GM12878 (cell line): ENCODE results near the gene RNF130. TPM values are rescaled to one million over a fixed set of nuclear protein-coding genes. Genes with fewer than 3 reads are reported as not detected.

Source experiments
- ATAC-seq: fragments of 200-7000 bp; cut with Tn5 transposase; 3 replicates; pipeline ENCODE4 v1.9.1; 2020; ENCODE audit warnings: mild to moderate bottlenecking, moderate library complexity
- BruUV-seq: library from RNA; stranded (reverse); fragments of 400-500 nt; replicated peaks from 2 replicates; lab custom pipeline; 2021; lab: Mats Ljungman, UMichigan
- CTCF ChIA-PET: fragments of 300-600 bp; sonication (Branson Sonifier 250); formaldehyde crosslinking; extraction: SDS; loops from one replicate; lab custom pipeline; 2021; ENCODE audit warnings: inconsistent platforms; lab: Yijun Ruan, JAX
- POLR2A ChIA-PET: fragments of 350-600 bp; formaldehyde crosslinking; extraction: SDS; loops from one replicate; lab custom pipeline; 2021; ENCODE audit warnings: inconsistent platforms; lab: Charles Lee
- RAD21 ChIA-PET: fragments of 300-600 bp; sonication (Branson Sonifier 250); formaldehyde crosslinking; loops from one replicate; lab custom pipeline; 2023; ENCODE audit warnings: antibody characterized with exemption; ENCODE audit not compliant: unreplicated experiment; lab: Charles Lee
- SMC1A ChIA-PET: fragments of 300-600 bp; sonication (Branson Sonifier 250); formaldehyde crosslinking; loops from one replicate; lab custom pipeline; 2023; ENCODE audit not compliant: unreplicated experiment, uncharacterized antibody; lab: Charles Lee
- DNase-seq: peaks from one replicate; pipeline ENCODE4 v3.0.0-alpha.2; 2011; ENCODE audit warnings: low read depth, low spot score
- FAIRE-seq: peaks from 3 replicates; lab custom pipeline; 2011; peaks lifted over from hg19 to GRCh38; lab: Jason Lieb, UNC
- H2AFZ ChIP-seq: 2 replicates; pipeline ENCODE4 v1.6.0; 2011; ENCODE audit warnings: low read depth, low read length, control low read depth; ENCODE audit not compliant: control insufficient read depth
- H3K27ac ChIP-seq: 2 replicates; pipeline ENCODE4 v1.5.1; 2011; ENCODE audit warnings: control low read depth; ENCODE audit not compliant: control insufficient read depth, insufficient read depth
- H3K27me3 ChIP-seq, 2 experiments: replicated peaks in 1 of 2; 2 replicates each; pipeline versions ENCODE4 v1.6.0 to v1.6.1; 2011; ENCODE audit warnings: low read length in 1 of 2; ENCODE audit not compliant: control insufficient read depth in 2 of 2, insufficient read depth in 2 of 2
- H3K36me3 ChIP-seq, 2 experiments: 2 replicates each; pipeline ENCODE4 v1.5.1; 2011; ENCODE audit warnings: low read length in 1 of 2; ENCODE audit not compliant: control insufficient read depth in 2 of 2, insufficient read depth in 2 of 2
- H3K4me1 ChIP-seq: 2 replicates; pipeline ENCODE4 v1.6.1; 2011; ENCODE audit warnings: mild to moderate bottlenecking, low read length, moderate library complexity, mixed read lengths; ENCODE audit not compliant: control insufficient read depth, insufficient read depth
- H3K4me2 ChIP-seq: 2 replicates; pipeline ENCODE4 v1.6.0; 2011; ENCODE audit warnings: control low read depth; ENCODE audit not compliant: control insufficient read depth, insufficient read depth
- H3K4me3 ChIP-seq: fragments of 200-600 bp; sonication (generic); 2 replicates; pipeline ENCODE4 v1.5.1; 2016
- H3K79me2 ChIP-seq: 2 replicates; pipeline ENCODE4 v1.6.0; 2011; ENCODE audit warnings: low read length; ENCODE audit not compliant: control insufficient read depth, insufficient read depth
- H3K9ac ChIP-seq: 2 replicates; pipeline ENCODE4 v1.8.0; 2011; ENCODE audit warnings: low read length, control low read depth, mixed read lengths; ENCODE audit not compliant: control insufficient read depth, insufficient read depth
- H3K9me3 ChIP-seq: replicated peaks from 3 replicates; pipeline ENCODE4 v1.5.1; 2011; ENCODE audit warnings: mild to moderate bottlenecking, low read length; ENCODE audit not compliant: control insufficient read depth, insufficient read depth
- H4K20me1 ChIP-seq: 2 replicates; pipeline ENCODE4 v1.6.0; 2011; ENCODE audit not compliant: control insufficient read depth, insufficient read depth
- ASH2L ChIP-seq: fragments of 300-600, 200-600 bp; sonication (generic); IDR thresholded peaks from 2 replicates; pipeline ENCODE4 v1.6.1; 2017; ENCODE audit warnings: low read depth, mild to moderate bottlenecking, borderline replicate concordance
- CHD4 ChIP-seq: fragments of 200-600 bp; sonication (generic); IDR thresholded peaks from 2 replicates; pipeline ENCODE4 v1.6.1; 2016; ENCODE audit warnings: mild to moderate bottlenecking
- JUNB ChIP-seq: IDR thresholded peaks from 2 replicates; pipeline ENCODE4 v1.6.1; 2016; ENCODE audit warnings: antibody characterized with exemption, mild to moderate bottlenecking
- MEF2B ChIP-seq: fragments of 450-650 bp; IDR thresholded peaks from 2 replicates; pipeline ENCODE4 v1.6.1; 2018; ENCODE audit warnings: mild to moderate bottlenecking, moderate library complexity; ENCODE audit not compliant: partially characterized antibody, poor library complexity, severe bottlenecking
- NR2C2 ChIP-seq: IDR thresholded peaks from 2 replicates; pipeline ENCODE4 v1.6.1; 2011; ENCODE audit warnings: borderline replicate concordance, low read depth; ENCODE audit not compliant: control insufficient read depth, insufficient read length
- SREBF1 ChIP-seq: IDR thresholded peaks from 2 replicates; pipeline ENCODE4 v1.6.1; 2012; ENCODE audit warnings: mild to moderate bottlenecking, low read length
- WGBS: methylation state at CpG from one replicate; pipeline ENCODE4 v1.1.6; 2016; ENCODE audit warnings: low lambda C conversion rate; ENCODE audit not compliant: insufficient replicate concordance, insufficient coverage; ENCODE audit errors: missing lambda C conversion rate; 5-methylcytosine and 5-hydroxymethylcytosine counted together
- in situ Hi-C: fragments of 300-500 bp; cut with MboI; formaldehyde crosslinking; loops from 9 replicates; pipeline ENCODE4 v1.14.3; 2018; ENCODE audit warnings: mixed read lengths
- intact Hi-C: fragments of 100-400 bp; cut with micrococcal nuclease; formaldehyde crosslinking; loops from one replicate; pipeline ENCODE4 v1.14.2; 2022; ENCODE audit not compliant: unreplicated experiment
- polyA plus RNA-seq, 11 experiments: library from polyadenylated mRNA; depleted of rRNA in 4 of 11; unstranded in 6 of 11; stranded (reverse) in 5 of 11; fragments of >200 nt; fragmentation: Nextera tagmentation in 4 of 11; fragmentation: Illumina TruSeq in 1 of 11; extraction: Ambion mirVana in 4 of 11; extraction: Trizol in 1 of 11; gene quantifications; 1 replicate in 1 of 11; 2 replicates in 10 of 11; pipeline versions ENCODE4 v1.2.1 to v1.2.3, GENCODE V29; 2011 to 2016; ENCODE audit warnings: inconsistent platforms in 2 of 11, missing spikeins in 2 of 11, low read depth in 1 of 11
- total RNA-seq, 4 experiments: library from RNA; depleted of rRNA in 3 of 4; stranded (reverse); fragments of >200 nt in 3 of 4; fragmentation: Illumina TruSeq in 1 of 4; extraction: Trizol in 1 of 4; gene quantifications; 2 replicates each; pipeline versions ENCODE4 v1.2.1 to v1.2.3, GENCODE V29; 2013 to 2021
- TF ChIP-seq, protein P1 (sequence below): fragments of 450-650 bp; IDR thresholded peaks from 2 replicates; pipeline ENCODE4 v1.6.1; 2017; ENCODE audit warnings: mild to moderate bottlenecking, moderate library complexity
- TF ChIP-seq, protein P2 (sequence below): fragments of 450-650 bp; conservative IDR thresholded peaks from 2 replicates; pipeline ENCODE4 v1.6.1; 2017; ENCODE audit warnings: mild to moderate bottlenecking, moderate library complexity

Gene RNF130
- total and polyA plus RNA-seq, 10 of the 15 experiments (the other 5 are each of a cell fraction or from before 2014, with no cell fraction given): 0.04 to 0.36 (median 0.11) TPM; not detected in 1

DNA sequence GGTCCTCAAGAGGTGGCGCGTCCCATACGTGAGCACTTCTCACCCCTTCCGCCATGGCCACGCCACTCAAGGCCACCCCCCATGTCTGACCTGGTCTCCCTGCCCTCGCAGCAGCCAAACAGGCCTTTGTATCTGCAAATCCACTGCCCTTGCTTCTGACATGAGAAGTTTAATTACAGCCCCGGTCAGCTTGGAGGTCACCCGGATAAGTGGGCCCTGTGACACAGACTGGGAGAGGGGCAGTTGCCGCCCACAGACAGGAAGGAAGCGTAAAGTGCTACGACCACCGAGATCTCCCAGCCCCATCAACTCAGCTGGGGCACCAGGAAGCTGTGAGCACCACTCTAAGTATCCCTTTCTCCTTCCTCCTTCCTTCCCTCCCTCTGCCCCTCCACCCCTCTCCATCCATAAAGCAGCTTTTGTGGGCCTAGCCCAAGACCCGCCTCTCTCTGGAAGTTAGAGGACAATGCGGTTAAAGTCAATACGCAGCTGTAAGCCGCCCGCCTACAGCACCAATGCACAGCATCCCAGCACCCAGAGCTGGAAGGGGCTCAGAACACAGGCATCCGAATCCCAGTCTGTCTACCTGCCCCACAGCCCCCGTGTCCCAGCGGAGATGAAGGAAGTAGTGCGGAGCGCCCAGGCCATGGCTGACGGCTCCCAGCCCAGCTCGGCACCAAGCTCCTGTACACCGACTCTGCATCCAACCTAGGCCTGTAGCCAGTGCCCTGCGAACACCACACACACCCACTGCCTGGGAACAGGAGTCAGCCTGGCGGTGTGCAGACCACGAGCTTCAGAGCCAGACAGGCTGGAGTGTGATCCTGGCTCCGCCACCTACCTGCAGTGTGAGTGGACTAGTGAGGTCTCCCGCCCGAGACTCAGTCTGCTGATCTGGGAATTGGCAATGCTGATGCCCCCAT, 44.8 kb upstream of the RNF130 start:
- Histone ChIP-seq H3K27me3 (no peaks in the 10 kb centered on the region), H3K27ac (no peak overlapping the region), H3K79me2 (no peaks in the 10 kb centered on the region), H3K4me2 (no peak overlapping the region), H3K9ac (no peak overlapping the region), H3K4me1 (no peaks in the 10 kb centered on the region), H3K4me3 (no peak overlapping the region), H3K36me3 (no peaks in the 10 kb centered on the region), H3K9me3 (no peaks in the 10 kb centered on the region), H2AFZ (no peak overlapping the region), H4K20me1 (no peaks in the 10 kb centered on the region)
- ChIA-PET CTCF (interaction anchor here (0.9 kb wide), 1 partner anchor 212 kb away, joined by 3 read pairs; no protein-coding TSS in a partner anchor), SMC1A (interaction anchor here (1.5 kb wide), 1 partner anchor 8 kb away, joined by 3 read pairs; no protein-coding TSS in a partner anchor), POLR2A (no interaction called here), RAD21 (no interaction called here)
- in situ Hi-C loops (no loop called here), intact Hi-C loops (no loop called here)
- DNase-seq (no peak), ATAC-seq (no peak), FAIRE-seq (no peak)
- no TSS peak for BruUV-seq
- TF ChIP-seq MEF2B: no peak
- TF ChIP-seq SREBF1: no peak
- no peak for TF ChIP-seq CHD4
- 62% methylated on average over 29 of the region's 31 CpGs for WGBS

DNA sequence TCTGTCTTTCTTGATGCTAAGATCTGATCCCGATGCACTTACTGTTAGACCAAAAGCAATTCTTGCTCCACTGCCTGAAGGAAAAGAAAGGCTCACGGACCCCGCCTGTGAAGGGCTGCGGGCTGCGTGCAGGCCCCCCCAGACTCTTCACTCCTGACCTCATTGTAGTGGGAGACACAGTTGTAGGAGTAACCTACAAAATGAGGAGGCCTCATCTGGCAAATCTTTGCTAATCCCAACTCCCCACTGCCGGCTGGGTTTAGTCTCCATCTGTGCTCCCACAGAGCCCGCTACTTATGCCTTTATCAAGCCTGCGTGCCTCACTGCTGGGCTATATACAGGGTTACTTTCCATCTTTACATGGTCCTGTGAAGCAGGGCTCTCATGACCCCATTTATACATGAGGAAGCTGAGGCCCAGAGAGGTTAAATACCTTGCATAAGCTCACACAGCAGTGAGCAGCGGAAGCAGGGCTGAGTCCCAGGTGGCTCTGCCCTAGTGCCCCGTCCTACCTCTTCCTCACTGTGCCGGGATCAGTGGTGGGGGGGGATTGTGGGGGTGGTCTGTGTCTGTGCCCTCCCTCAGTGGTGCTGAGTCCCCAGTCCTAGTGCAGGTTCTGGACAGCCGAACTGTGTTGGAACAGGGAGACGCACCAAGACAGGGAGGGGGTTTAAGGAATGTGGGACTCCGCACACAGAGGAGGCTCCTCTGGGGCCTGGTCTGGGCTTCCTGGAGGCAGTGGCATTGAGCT, 43.9 kb upstream of the RNF130 start:
- ATAC-seq: no peak
- ChIA-PET SMC1A (no interaction called here), POLR2A (no interaction called here), CTCF (no interaction called here), RAD21 (no interaction called here)
- Histone ChIP-seq H3K27ac (no peak overlapping the region), H3K9me3 (no peaks in the 10 kb centered on the region), H3K36me3 (no peaks in the 10 kb centered on the region), H3K4me2 (no peak overlapping the region), H2AFZ (no peak overlapping the region), H3K4me1 (no peaks in the 10 kb centered on the region), H4K20me1 (no peaks in the 10 kb centered on the region), H3K4me3 (no peak overlapping the region), H3K27me3 (no peaks in the 10 kb centered on the region), H3K79me2 (no peaks in the 10 kb centered on the region), H3K9ac (no peak overlapping the region)
- no peak for DNase-seq
- in situ Hi-C loops (no loop called here), intact Hi-C loops (no loop called here)
- 56% methylated on average over 14 of the region's 14 CpGs for WGBS
- no peak for FAIRE-seq
- no TSS peak for BruUV-seq
- no peak for TF ChIP-seq JUNB
- TF ChIP-seq, protein P1, sequence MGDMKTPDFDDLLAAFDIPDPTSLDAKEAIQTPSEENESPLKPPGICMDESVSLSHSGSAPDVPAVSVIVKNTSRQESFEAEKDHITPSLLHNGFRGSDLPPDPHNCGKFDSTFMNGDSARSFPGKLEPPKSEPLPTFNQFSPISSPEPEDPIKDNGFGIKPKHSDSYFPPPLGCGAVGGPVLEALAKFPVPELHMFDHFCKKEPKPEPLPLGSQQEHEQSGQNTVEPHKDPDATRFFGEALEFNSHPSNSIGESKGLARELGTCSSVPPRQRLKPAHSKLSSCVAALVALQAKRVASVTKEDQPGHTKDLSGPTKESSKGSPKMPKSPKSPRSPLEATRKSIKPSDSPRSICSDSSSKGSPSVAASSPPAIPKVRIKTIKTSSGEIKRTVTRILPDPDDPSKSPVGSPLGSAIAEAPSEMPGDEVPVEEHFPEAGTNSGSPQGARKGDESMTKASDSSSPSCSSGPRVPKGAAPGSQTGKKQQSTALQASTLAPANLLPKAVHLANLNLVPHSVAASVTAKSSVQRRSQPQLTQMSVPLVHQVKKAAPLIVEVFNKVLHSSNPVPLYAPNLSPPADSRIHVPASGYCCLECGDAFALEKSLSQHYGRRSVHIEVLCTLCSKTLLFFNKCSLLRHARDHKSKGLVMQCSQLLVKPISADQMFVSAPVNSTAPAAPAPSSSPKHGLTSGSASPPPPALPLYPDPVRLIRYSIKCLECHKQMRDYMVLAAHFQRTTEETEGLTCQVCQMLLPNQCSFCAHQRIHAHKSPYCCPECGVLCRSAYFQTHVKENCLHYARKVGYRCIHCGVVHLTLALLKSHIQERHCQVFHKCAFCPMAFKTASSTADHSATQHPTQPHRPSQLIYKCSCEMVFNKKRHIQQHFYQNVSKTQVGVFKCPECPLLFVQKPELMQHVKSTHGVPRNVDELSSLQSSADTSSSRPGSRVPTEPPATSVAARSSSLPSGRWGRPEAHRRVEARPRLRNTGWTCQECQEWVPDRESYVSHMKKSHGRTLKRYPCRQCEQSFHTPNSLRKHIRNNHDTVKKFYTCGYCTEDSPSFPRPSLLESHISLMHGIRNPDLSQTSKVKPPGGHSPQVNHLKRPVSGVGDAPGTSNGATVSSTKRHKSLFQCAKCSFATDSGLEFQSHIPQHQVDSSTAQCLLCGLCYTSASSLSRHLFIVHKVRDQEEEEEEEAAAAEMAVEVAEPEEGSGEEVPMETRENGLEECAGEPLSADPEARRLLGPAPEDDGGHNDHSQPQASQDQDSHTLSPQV: no peak
- no peak for TF ChIP-seq NR2C2
- TF ChIP-seq ASH2L: no peak
- TF ChIP-seq, protein P2, sequence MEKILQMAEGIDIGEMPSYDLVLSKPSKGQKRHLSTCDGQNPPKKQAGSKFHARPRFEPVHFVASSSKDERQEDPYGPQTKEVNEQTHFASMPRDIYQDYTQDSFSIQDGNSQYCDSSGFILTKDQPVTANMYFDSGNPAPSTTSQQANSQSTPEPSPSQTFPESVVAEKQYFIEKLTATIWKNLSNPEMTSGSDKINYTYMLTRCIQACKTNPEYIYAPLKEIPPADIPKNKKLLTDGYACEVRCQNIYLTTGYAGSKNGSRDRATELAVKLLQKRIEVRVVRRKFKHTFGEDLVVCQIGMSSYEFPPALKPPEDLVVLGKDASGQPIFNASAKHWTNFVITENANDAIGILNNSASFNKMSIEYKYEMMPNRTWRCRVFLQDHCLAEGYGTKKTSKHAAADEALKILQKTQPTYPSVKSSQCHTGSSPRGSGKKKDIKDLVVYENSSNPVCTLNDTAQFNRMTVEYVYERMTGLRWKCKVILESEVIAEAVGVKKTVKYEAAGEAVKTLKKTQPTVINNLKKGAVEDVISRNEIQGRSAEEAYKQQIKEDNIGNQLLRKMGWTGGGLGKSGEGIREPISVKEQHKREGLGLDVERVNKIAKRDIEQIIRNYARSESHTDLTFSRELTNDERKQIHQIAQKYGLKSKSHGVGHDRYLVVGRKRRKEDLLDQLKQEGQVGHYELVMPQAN: no peak
